ENCODE results near the gene TSPAN3. TPM values are rescaled to one million over a fixed set of nuclear protein-coding genes. Genes with fewer than 3 reads are reported as not detected.

TSPAN3 gene
- polyA plus RNA-seq (2013, experiment 1 of 2), result 251 TPM
- polyA plus RNA-seq (2013, experiment 2 of 2), result 239 TPM

- peak within 1 kb of the TSS; percentile 58 for H3K4me2 ChIP-seq (ENCODE audit: insufficient read depth, low read length, poor library complexity, severe bottlenecking)
- H4K8ac ChIP-seq (ENCODE audit: low read depth, low read length), result no peak within 1 kb of the TSS
- peak within 1 kb of the TSS; percentile 80 for H3K27ac ChIP-seq (replicated peaks; ENCODE audit: low read length)
- H3K9me3 ChIP-seq (replicated peaks in 1 of 2; ENCODE audit: control insufficient read depth in 2 of 2, insufficient read depth in 1 of 2, low read depth in 1 of 2, low read length in 2 of 2), result no peaks in the 10 kb centered on the region
- peak within 1 kb of the TSS; percentile 97 for H3K23ac ChIP-seq (ENCODE audit: low read depth, low read length, poor library complexity)
- H3K36me3 ChIP-seq (replicated peaks in 1 of 2; ENCODE audit: control insufficient read depth in 2 of 2, insufficient read depth in 2 of 2, low read length in 2 of 2), result peaks cover 2 to 32% of the 10 kb centered on the region in 2 donors
- H2BK5ac ChIP-seq (ENCODE audit: low read length), result peak within 1 kb of the TSS; percentile 96
- peak within 1 kb of the TSS; percentile 99 for H2AFZ ChIP-seq (ENCODE audit: low read length)
- WGBS, 2 donors (ENCODE audit: extremely low coverage in 2 of 2, insufficient read length in 2 of 2, insufficient replicate concordance in 1 of 2), result no CpG with 5 or more reads among the region's 97 CpGs
- H3K4me1 ChIP-seq (ENCODE audit: control insufficient read depth in 2 of 2, insufficient read depth in 1 of 2, low read depth in 1 of 2, low read length in 2 of 2), result peaks cover 5 to 10% of the 10 kb centered on the region in 2 donors
- H4K91ac ChIP-seq (ENCODE audit: low read depth, low read length, poor library complexity), result no peak within 1 kb of the TSS
- H2BK12ac ChIP-seq (ENCODE audit: low read length), result no peak within 1 kb of the TSS
- H3K4me3 ChIP-seq (ENCODE audit: low read length in 2 of 2), result peak within 1 kb of the TSS; percentile 82 to 97
- H3K18ac ChIP-seq (ENCODE audit: low read length), result peak within 1 kb of the TSS; percentile 99
- H3K79me1 ChIP-seq (ENCODE audit: low read depth, low read length), result no peaks in the 10 kb centered on the region
- H2BK15ac ChIP-seq (ENCODE audit: low read length), result no peak within 1 kb of the TSS
- DNase-seq (ENCODE audit: low spot score), result peak; percentile 92
- peak within 1 kb of the TSS; percentile 98 for H3K9ac ChIP-seq (ENCODE audit: low read depth, low read length, poor library complexity)
- no peaks in the 10 kb centered on the region for H3K27me3 ChIP-seq (ENCODE audit: control insufficient read depth in 3 of 3, insufficient read depth in 3 of 3, low read depth in 1 of 3, low read length in 3 of 3)
- no peak within 1 kb of the TSS for H3K4ac ChIP-seq (ENCODE audit: low read length)
- peak within 1 kb of the TSS; percentile 34 for H2BK120ac ChIP-seq (ENCODE audit: low read depth, low read length)
- H3K14ac ChIP-seq (ENCODE audit: low read length), result no peak within 1 kb of the TSS
- H2AK5ac ChIP-seq (ENCODE audit: low read depth, low read length), result peak within 1 kb of the TSS; percentile 58
Measured at GRCh38 chr15:77070495-77071304, at the start of gene TSPAN3. Gene TSPAN3, minus strand, starts transcription at chr15:77071109. Its CDS starts 155 bp downstream, at chr15:77070954.

- no CpG with 5 or more reads among the region's 4 CpGs for WGBS, 2 donors (ENCODE audit: extremely low coverage in 2 of 2, insufficient read length in 2 of 2, insufficient replicate concordance in 1 of 2)
Measured at GRCh38 chr15:77120576-77120975, 49.7 kb upstream of the TSPAN3 start.

GRCh38 chr15:77119446-77119845 is 48.5 kb upstream of the TSPAN3 start:
- WGBS, 2 donors (ENCODE audit: extremely low coverage in 2 of 2, insufficient read length in 2 of 2, insufficient replicate concordance in 1 of 2), result no CpG with 5 or more reads among the region's 1 CpG
- Histone ChIP-seq H3K79me1 (ENCODE audit: low read depth, low read length) (no peaks in the 10 kb centered on the region), H3K36me3 (replicated peaks in 1 of 2; ENCODE audit: control insufficient read depth in 2 of 2, insufficient read depth in 2 of 2, low read length in 2 of 2) (peaks cover 2 to 9% of the 10 kb centered on the region in 2 donors), H3K27ac (replicated peaks; ENCODE audit: low read length) (no peak overlapping the region), H3K4me3 (ENCODE audit: low read length in 2 of 2) (no peak overlapping the region), H4K91ac (ENCODE audit: low read depth, low read length, poor library complexity) (no peak overlapping the region), H3K4me2 (ENCODE audit: insufficient read depth, low read length, poor library complexity, severe bottlenecking) (no peak overlapping the region), H3K4me1 (ENCODE audit: control insufficient read depth in 2 of 2, insufficient read depth in 1 of 2, low read depth in 1 of 2, low read length in 2 of 2) (peaks cover 0 to 4% of the 10 kb centered on the region in 2 donors), H4K8ac (ENCODE audit: low read depth, low read length) (no peak overlapping the region), H3K4ac (ENCODE audit: low read length) (no peak overlapping the region), H3K27me3 (ENCODE audit: control insufficient read depth in 3 of 3, insufficient read depth in 3 of 3, low read depth in 1 of 3, low read length in 3 of 3) (no peaks in the 10 kb centered on the region), H2BK5ac (ENCODE audit: low read length) (no peak overlapping the region), H3K23ac (ENCODE audit: low read depth, low read length, poor library complexity) (no peak overlapping the region), H2BK120ac (ENCODE audit: low read depth, low read length) (no peak overlapping the region), H2AFZ (ENCODE audit: low read length) (no peak overlapping the region), H3K9ac (ENCODE audit: low read depth, low read length, poor library complexity) (no peak overlapping the region), H2BK15ac (ENCODE audit: low read length) (no peak overlapping the region), H2AK5ac (ENCODE audit: low read depth, low read length) (no peak overlapping the region), H2BK12ac (ENCODE audit: low read length) (no peak overlapping the region), H3K9me3 (replicated peaks in 1 of 2; ENCODE audit: control insufficient read depth in 2 of 2, insufficient read depth in 1 of 2, low read depth in 1 of 2, low read length in 2 of 2) (no peaks in the 10 kb centered on the region), H3K14ac (ENCODE audit: low read length) (no peak overlapping the region), H3K18ac (ENCODE audit: low read length) (no peak overlapping the region)
- DNase-seq (ENCODE audit: low spot score), result no peak

More at GRCh38 chr15:77120576-77120975, 49.7 kb upstream of the TSPAN3 start:
- no peak overlapping the region for H3K9ac ChIP-seq (ENCODE audit: low read depth, low read length, poor library complexity)
- H3K9me3 ChIP-seq (replicated peaks in 1 of 2; ENCODE audit: control insufficient read depth in 2 of 2, insufficient read depth in 1 of 2, low read depth in 1 of 2, low read length in 2 of 2), result no peaks in the 10 kb centered on the region
- H3K23ac ChIP-seq (ENCODE audit: low read depth, low read length, poor library complexity), result no peak overlapping the region
- no peak for DNase-seq (ENCODE audit: low spot score)
- no peak overlapping the region for H4K91ac ChIP-seq (ENCODE audit: low read depth, low read length, poor library complexity)
- H2AFZ ChIP-seq (ENCODE audit: low read length), result no peak overlapping the region
- H3K27me3 ChIP-seq (ENCODE audit: control insufficient read depth in 3 of 3, insufficient read depth in 3 of 3, low read depth in 1 of 3, low read length in 3 of 3), result no peaks in the 10 kb centered on the region
- H2BK15ac ChIP-seq (ENCODE audit: low read length), result no peak overlapping the region
- H3K36me3 ChIP-seq (replicated peaks in 1 of 2; ENCODE audit: control insufficient read depth in 2 of 2, insufficient read depth in 2 of 2, low read length in 2 of 2), result no peaks in the 10 kb centered on the region
- no peak overlapping the region for H4K8ac ChIP-seq (ENCODE audit: low read depth, low read length)
- no peak overlapping the region for H2AK5ac ChIP-seq (ENCODE audit: low read depth, low read length)
- no peak overlapping the region for H3K27ac ChIP-seq (replicated peaks; ENCODE audit: low read length)
- no peaks in the 10 kb centered on the region for H3K79me1 ChIP-seq (ENCODE audit: low read depth, low read length)
- H2BK5ac ChIP-seq (ENCODE audit: low read length), result no peak overlapping the region
- H3K4me3 ChIP-seq (ENCODE audit: low read length in 2 of 2), result no peak overlapping the region
- H3K4me1 ChIP-seq (ENCODE audit: control insufficient read depth in 2 of 2, insufficient read depth in 1 of 2, low read depth in 1 of 2, low read length in 2 of 2), result peaks cover 0 to 4% of the 10 kb centered on the region in 2 donors
- no peak overlapping the region for H2BK120ac ChIP-seq (ENCODE audit: low read depth, low read length)
- no peak overlapping the region for H3K18ac ChIP-seq (ENCODE audit: low read length)
- H3K14ac ChIP-seq (ENCODE audit: low read length), result no peak overlapping the region
- H3K4ac ChIP-seq (ENCODE audit: low read length), result no peak overlapping the region
- no peak overlapping the region for H3K4me2 ChIP-seq (ENCODE audit: insufficient read depth, low read length, poor library complexity, severe bottlenecking)
- H2BK12ac ChIP-seq (ENCODE audit: low read length), result no peak overlapping the region

DNA sequence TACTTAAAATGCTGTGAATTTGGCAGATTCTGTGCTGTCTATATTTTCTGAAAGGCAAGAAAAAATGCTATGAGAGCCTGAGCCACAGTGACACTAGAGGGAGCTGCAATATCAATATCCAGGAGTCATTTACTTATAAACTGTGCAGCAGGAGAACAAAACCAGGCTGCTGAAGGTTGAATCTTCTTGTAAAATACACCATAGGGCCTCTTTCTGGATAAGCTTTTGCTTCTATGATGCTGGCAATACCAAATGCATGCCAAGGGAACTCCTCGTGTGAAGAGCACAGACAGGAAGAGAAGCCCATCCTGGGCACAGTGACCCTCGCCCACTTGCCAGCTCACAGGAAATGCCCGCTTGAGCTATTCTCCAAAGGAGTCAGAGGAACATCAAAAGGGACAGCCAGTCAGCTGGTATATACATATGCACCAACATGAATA is 48.0 kb upstream of the TSPAN3 start:
- H3K27ac ChIP-seq (replicated peaks; ENCODE audit: low read length), result no peak overlapping the region
- no peak overlapping the region for H2BK5ac ChIP-seq (ENCODE audit: low read length)
- H2BK15ac ChIP-seq (ENCODE audit: low read length), result no peak overlapping the region
- H3K4me1 ChIP-seq (ENCODE audit: control insufficient read depth in 2 of 2, insufficient read depth in 1 of 2, low read depth in 1 of 2, low read length in 2 of 2), result peaks cover 0 to 4% of the 10 kb centered on the region in 2 donors
- H3K9ac ChIP-seq (ENCODE audit: low read depth, low read length, poor library complexity), result no peak overlapping the region
- no peak overlapping the region for H3K4ac ChIP-seq (ENCODE audit: low read length)
- H2AK5ac ChIP-seq (ENCODE audit: low read depth, low read length), result no peak overlapping the region
- H3K27me3 ChIP-seq (ENCODE audit: control insufficient read depth in 3 of 3, insufficient read depth in 3 of 3, low read depth in 1 of 3, low read length in 3 of 3), result no peaks in the 10 kb centered on the region
- no peaks in the 10 kb centered on the region for H3K9me3 ChIP-seq (replicated peaks in 1 of 2; ENCODE audit: control insufficient read depth in 2 of 2, insufficient read depth in 1 of 2, low read depth in 1 of 2, low read length in 2 of 2)
- H3K79me1 ChIP-seq (ENCODE audit: low read depth, low read length), result no peaks in the 10 kb centered on the region
- H4K91ac ChIP-seq (ENCODE audit: low read depth, low read length, poor library complexity), result no peak overlapping the region
- H3K14ac ChIP-seq (ENCODE audit: low read length), result no peak overlapping the region
- H2BK120ac ChIP-seq (ENCODE audit: low read depth, low read length), result no peak overlapping the region
- WGBS, 2 donors (ENCODE audit: extremely low coverage in 2 of 2, insufficient read length in 2 of 2, insufficient replicate concordance in 1 of 2), result no CpG with 5 or more reads among the region's 3 CpGs
- peaks cover 3 to 14% of the 10 kb centered on the region in 2 donors for H3K36me3 ChIP-seq (replicated peaks in 1 of 2; ENCODE audit: control insufficient read depth in 2 of 2, insufficient read depth in 2 of 2, low read length in 2 of 2)
- H4K8ac ChIP-seq (ENCODE audit: low read depth, low read length), result no peak overlapping the region
- no peak overlapping the region for H2AFZ ChIP-seq (ENCODE audit: low read length)
- no peak overlapping the region for H3K18ac ChIP-seq (ENCODE audit: low read length)
- H3K4me3 ChIP-seq (ENCODE audit: low read length in 2 of 2), result no peak overlapping the region
- H3K23ac ChIP-seq (ENCODE audit: low read depth, low read length, poor library complexity), result no peak overlapping the region
- H3K4me2 ChIP-seq (ENCODE audit: insufficient read depth, low read length, poor library complexity, severe bottlenecking), result no peak overlapping the region
- no peak overlapping the region for H2BK12ac ChIP-seq (ENCODE audit: low read length)
- DNase-seq (ENCODE audit: low spot score), result no peak

Measured in neuronal stem cell (in vitro differentiated cells).